ENCODE results near the gene TMEM109.

TMEM109 gene

GRCh38 chr11:60935676-60936442, 21.9 kb downstream of the TMEM109 start:
- Mint-ChIP-seq H3K4me3 (no peak overlapping the region), H3K4me1 (ENCODE audit: low read depth) (no peaks in the 10 kb centered on the region), H3K36me3 (no peaks in the 10 kb centered on the region), H3K27me3 (peaks cover 1% of the 10 kb centered on the region), H3K9me3 (ENCODE audit: low read depth) (no peaks in the 10 kb centered on the region), H3K27ac (no peak overlapping the region)

GRCh38 chr11:60936467-60937143, 22.6 kb downstream of the TMEM109 start:
- no peaks in the 10 kb centered on the region for H3K9me3 Mint-ChIP-seq (ENCODE audit: low read depth)
- no peak overlapping the region for H3K27ac Mint-ChIP-seq
- H3K36me3 Mint-ChIP-seq = no peaks in the 10 kb centered on the region
- no peaks in the 10 kb centered on the region for H3K4me1 Mint-ChIP-seq (ENCODE audit: low read depth)
- no peak overlapping the region for H3K4me3 Mint-ChIP-seq
- H3K27me3 Mint-ChIP-seq = peaks cover 1% of the 10 kb centered on the region

- Mint-ChIP-seq H3K4me3 (no peak overlapping the region), H3K36me3 (no peaks in the 10 kb centered on the region), H3K27ac (no peak overlapping the region), H3K27me3 (peaks cover 1% of the 10 kb centered on the region), H3K9me3 (ENCODE audit: low read depth) (no peaks in the 10 kb centered on the region), H3K4me1 (ENCODE audit: low read depth) (no peaks in the 10 kb centered on the region)
Measured at GRCh38 chr11:60937144-60937527, 23.2 kb downstream of the TMEM109 start.

GRCh38 chr11:60937811-60938210, 23.9 kb downstream of the TMEM109 start:
- Mint-ChIP-seq H3K4me1 (ENCODE audit: low read depth) (no peaks in the 10 kb centered on the region), H3K27ac (no peak overlapping the region), H3K9me3 (ENCODE audit: low read depth) (no peaks in the 10 kb centered on the region), H3K36me3 (no peaks in the 10 kb centered on the region), H3K4me3 (no peak overlapping the region), H3K27me3 (peaks cover 1% of the 10 kb centered on the region)

GRCh38 chr11:60938500-60938899, 24.5 kb downstream of the TMEM109 start:
- Mint-ChIP-seq H3K9me3 (ENCODE audit: low read depth) (no peaks in the 10 kb centered on the region), H3K4me3 (no peak overlapping the region), H3K36me3 (no peaks in the 10 kb centered on the region), H3K4me1 (ENCODE audit: low read depth) (no peaks in the 10 kb centered on the region), H3K27me3 (peaks cover 1% of the 10 kb centered on the region), H3K27ac (no peak overlapping the region)

GRCh38 chr11:60939301-60939700, 25.3 kb downstream of the TMEM109 start:
- Mint-ChIP-seq H3K27ac (no peak overlapping the region), H3K4me1 (ENCODE audit: low read depth) (no peaks in the 10 kb centered on the region), H3K27me3 (no peaks in the 10 kb centered on the region), H3K36me3 (peaks cover 3% of the 10 kb centered on the region), H3K4me3 (no peak overlapping the region), H3K9me3 (ENCODE audit: low read depth) (no peaks in the 10 kb centered on the region)

- H3K4me1 Mint-ChIP-seq (ENCODE audit: low read depth) = no peaks in the 10 kb centered on the region
- no peak overlapping the region for H3K4me3 Mint-ChIP-seq
- H3K9me3 Mint-ChIP-seq (ENCODE audit: low read depth) = no peaks in the 10 kb centered on the region
- H3K27ac Mint-ChIP-seq = peak overlapping the region; percentile 70
- no peaks in the 10 kb centered on the region for H3K27me3 Mint-ChIP-seq
- peaks cover 4% of the 10 kb centered on the region for H3K36me3 Mint-ChIP-seq
Measured at GRCh38 chr11:60939855-60940254, 25.9 kb downstream of the TMEM109 start.

- Mint-ChIP-seq H3K36me3 (peaks cover 4% of the 10 kb centered on the region), H3K4me1 (ENCODE audit: low read depth) (no peaks in the 10 kb centered on the region), H3K9me3 (ENCODE audit: low read depth) (no peaks in the 10 kb centered on the region), H3K27me3 (no peaks in the 10 kb centered on the region), H3K4me3 (no peak overlapping the region), H3K27ac (no peak overlapping the region)
Measured at GRCh38 chr11:60941371-60942119, 27.6 kb downstream of the TMEM109 start.

GRCh38 chr11:60942219-60942618, 28.3 kb downstream of the TMEM109 start:
- H3K36me3 Mint-ChIP-seq = peaks cover 4% of the 10 kb centered on the region
- H3K27ac Mint-ChIP-seq = no peak overlapping the region
- H3K4me1 Mint-ChIP-seq (ENCODE audit: low read depth) = no peaks in the 10 kb centered on the region
- H3K9me3 Mint-ChIP-seq (ENCODE audit: low read depth) = no peaks in the 10 kb centered on the region
- H3K27me3 Mint-ChIP-seq = no peaks in the 10 kb centered on the region
- H3K4me3 Mint-ChIP-seq = no peak overlapping the region

GRCh38 chr11:60942970-60943565, 29.1 kb downstream of the TMEM109 start:
- Mint-ChIP-seq H3K36me3 (peaks cover 4% of the 10 kb centered on the region), H3K9me3 (ENCODE audit: low read depth) (no peaks in the 10 kb centered on the region), H3K4me3 (no peak overlapping the region), H3K27me3 (no peaks in the 10 kb centered on the region), H3K4me1 (ENCODE audit: low read depth) (no peaks in the 10 kb centered on the region), H3K27ac (no peak overlapping the region)

GRCh38 chr11:60944490-60945294, 30.7 kb downstream of the TMEM109 start:
- H3K36me3 Mint-ChIP-seq = peaks cover 4% of the 10 kb centered on the region
- no peak overlapping the region for H3K4me3 Mint-ChIP-seq
- H3K27ac Mint-ChIP-seq = no peak overlapping the region
- H3K4me1 Mint-ChIP-seq (ENCODE audit: low read depth) = peaks cover 6% of the 10 kb centered on the region
- H3K9me3 Mint-ChIP-seq (ENCODE audit: low read depth) = no peaks in the 10 kb centered on the region
- H3K27me3 Mint-ChIP-seq = no peaks in the 10 kb centered on the region

GRCh38 chr11:60945295-60945667, 31.3 kb downstream of the TMEM109 start:
- Mint-ChIP-seq H3K4me3 (no peak overlapping the region), H3K27ac (no peak overlapping the region), H3K9me3 (ENCODE audit: low read depth) (no peaks in the 10 kb centered on the region), H3K4me1 (ENCODE audit: low read depth) (peaks cover 11% of the 10 kb centered on the region), H3K27me3 (no peaks in the 10 kb centered on the region), H3K36me3 (peaks cover 4% of the 10 kb centered on the region)

- Mint-ChIP-seq H3K4me1 (ENCODE audit: low read depth) (peaks cover 13% of the 10 kb centered on the region), H3K36me3 (peaks cover 4% of the 10 kb centered on the region), H3K27ac (no peak overlapping the region), H3K4me3 (no peak overlapping the region), H3K9me3 (ENCODE audit: low read depth) (no peaks in the 10 kb centered on the region), H3K27me3 (no peaks in the 10 kb centered on the region)
Measured at GRCh38 chr11:60946601-60947264, 32.8 kb downstream of the TMEM109 start.

GRCh38 chr11:60947700-60948099, 33.7 kb downstream of the TMEM109 start:
- no peak overlapping the region for H3K27ac Mint-ChIP-seq
- peaks cover 21% of the 10 kb centered on the region for H3K4me1 Mint-ChIP-seq (ENCODE audit: low read depth)
- no peak overlapping the region for H3K4me3 Mint-ChIP-seq
- H3K9me3 Mint-ChIP-seq (ENCODE audit: low read depth) = no peaks in the 10 kb centered on the region
- no peaks in the 10 kb centered on the region for H3K27me3 Mint-ChIP-seq
- peaks cover 4% of the 10 kb centered on the region for H3K36me3 Mint-ChIP-seq

All from activated naive CD8-positive, alpha-beta T cell (primary cell).